Activated effector memory CD4-positive, alpha-beta T cell treated with Interleukin-2 at 50 U/mL for 16 hours (primary cell): ENCODE results near the gene PRODH2.
A peak's percentile ranks its signal among the peaks of the same experiment; 100 is the strongest.

ENCODE experiments used
- DNase-seq: peaks from one replicate; pipeline ENCODE4 v3.0.0-alpha.2; 2020

Gene PRODH2

GRCh38 chr19:35812220-35813042 lies at the start of gene PRODH2:
PRODH2 (minus strand) TSS chr19:35812845; CDS start chr19:35812805, 40 bp downstream.
- no peak for DNase-seq

- DNase-seq, result no peak
Observed at GRCh38 chr19:35861640-35862160, 49.1 kb upstream of the PRODH2 start.

GRCh38 chr19:35860818-35861639 lies 48.4 kb upstream of the PRODH2 start:
- DNase-seq, result no peak

GRCh38 chr19:35860436-35860817 lies 47.8 kb upstream of the PRODH2 start:
- no peak for DNase-seq

- no peak for DNase-seq
Observed at GRCh38 chr19:35859414-35859813, 46.8 kb upstream of the PRODH2 start.

GRCh38 chr19:35858311-35858710 lies 45.7 kb upstream of the PRODH2 start:
- DNase-seq, result no peak

GRCh38 chr19:35856546-35857149 lies 44.0 kb upstream of the PRODH2 start, which contains the start of gene KIRREL2:
KIRREL2 (plus strand) TSS chr19:35856911; CDS start chr19:35857120, 209 bp downstream.
- peak; percentile 11 for DNase-seq

- DNase-seq, result no peak
Observed at GRCh38 chr19:35853038-35853756, 40.6 kb upstream of the PRODH2 start.

GRCh38 chr19:35852029-35852780 lies 39.6 kb upstream of the PRODH2 start, which contains the start of gene NPHS1:
NPHS1 (minus strand) TSS chr19:35852504; CDS start chr19:35851837, 667 bp downstream.
- DNase-seq, result no peak

- no peak for DNase-seq
Observed at GRCh38 chr19:35851213-35852028, 38.8 kb upstream of the PRODH2 start.

GRCh38 chr19:35848919-35849505 lies 36.4 kb upstream of the PRODH2 start:
- no peak for DNase-seq

- DNase-seq, result no peak
Observed at GRCh38 chr19:35848486-35848885, 35.8 kb upstream of the PRODH2 start.

- DNase-seq, result no peak
Observed at GRCh38 chr19:35847911-35848310, 35.3 kb upstream of the PRODH2 start.

- DNase-seq, result no peak
Observed at GRCh38 chr19:35846038-35846668, 33.5 kb upstream of the PRODH2 start.

GRCh38 chr19:35845215-35846037 lies 32.8 kb upstream of the PRODH2 start:
- DNase-seq, result no peak

- DNase-seq, result no peak
Observed at GRCh38 chr19:35844482-35845214, 32.0 kb upstream of the PRODH2 start.

- DNase-seq, result no peak
Observed at GRCh38 chr19:35843676-35844481, 31.2 kb upstream of the PRODH2 start.
